Common myeloid progenitor, CD34-positive (primary cell): ENCODE results near the gene LMF1.
"Not testable (repeated sequence)": the region's sequence is repeated elsewhere in the genome, so short reads cannot be mapped to it uniquely, and the experiment has no call there.

Experiments used
- CTCF ChIA-PET: fragments of 350-600 bp; sonication (Branson Sonifier 250); formaldehyde crosslinking; loops from one replicate; lab custom pipeline; 2021; ENCODE audit warnings: antibody characterized with exemption; lab: Charles Lee
- POLR2A ChIA-PET: fragments of 350-600 bp; sonication (Branson Sonifier 250); formaldehyde crosslinking; loops from one replicate; lab custom pipeline; 2021; ENCODE audit warnings: antibody characterized with exemption; lab: Charles Lee
- DNase-seq, 3 donors: peaks; one replicate each; pipeline versions ENCODE4 v3.0.0 to v3.0.0-alpha.2; 2013
- H3K27ac ChIP-seq, 2 experiments: 1 replicate in 1 of 2; 2 replicates in 1 of 2; pipeline ENCODE4 v1.7.0; 2013; ENCODE audit warnings: inconsistent platforms in 2 of 2, low read length in 2 of 2, mild to moderate bottlenecking in 2 of 2, low read depth in 1 of 2, moderate library complexity in 1 of 2; ENCODE audit not compliant: severe bottlenecking in 2 of 2, insufficient read depth in 1 of 2, poor library complexity in 1 of 2
- H3K27me3 ChIP-seq, 5 experiments: replicated peaks in 2 of 5; 1 replicate in 3 of 5; 2 replicates in 2 of 5; pipeline versions ENCODE4 v1.6.1 to v1.7.0; 2013; ENCODE audit warnings: low read length in 4 of 5, mild to moderate bottlenecking in 2 of 5, moderate library complexity in 2 of 5, inconsistent platforms in 1 of 5; ENCODE audit not compliant: insufficient read depth in 5 of 5, control insufficient read depth in 4 of 5
- H3K36me3 ChIP-seq, 4 experiments: 1 replicate in 2 of 4; 2 replicates in 2 of 4; pipeline versions ENCODE4 v1.6.1 to v1.7.0; 2013; ENCODE audit warnings: low read length in 3 of 4, control low read depth in 1 of 4, mild to moderate bottlenecking in 1 of 4; ENCODE audit not compliant: control insufficient read depth in 4 of 4, insufficient read depth in 4 of 4
- H3K4me1 ChIP-seq, 4 experiments: 1 replicate in 3 of 4; 2 replicates in 1 of 4; pipeline versions ENCODE4 v1.6.1 to v1.7.1; 2013; ENCODE audit warnings: low read length in 3 of 4, mild to moderate bottlenecking in 3 of 4, control low read depth in 1 of 4, inconsistent platforms in 1 of 4, moderate library complexity in 1 of 4; ENCODE audit not compliant: control insufficient read depth in 4 of 4, insufficient read depth in 4 of 4; ENCODE audit errors: control extremely low read depth in 1 of 4
- H3K4me3 ChIP-seq, 7 experiments: 1 replicate in 4 of 7; 2 replicates in 3 of 7; pipeline versions ENCODE4 v1.5.1 to v1.7.0; 2013; ENCODE audit warnings: mild to moderate bottlenecking in 7 of 7, low read length in 6 of 7, moderate library complexity in 6 of 7, inconsistent platforms in 2 of 7, low read depth in 2 of 7, control low read depth in 1 of 7; ENCODE audit not compliant: insufficient read depth in 4 of 7, control insufficient read depth in 1 of 7; ENCODE audit errors: extremely low read depth in 1 of 7
- H3K9me3 ChIP-seq, 5 experiments: 1 replicate in 4 of 5; 2 replicates in 1 of 5; pipeline versions ENCODE4 v1.6.1 to v1.7.1; 2013; ENCODE audit warnings: low read length in 4 of 5, mild to moderate bottlenecking in 2 of 5, inconsistent platforms in 1 of 5, low read depth in 1 of 5, moderate library complexity in 1 of 5; ENCODE audit not compliant: control insufficient read depth in 4 of 5, insufficient read depth in 2 of 5; ENCODE audit errors: control extremely low read depth in 1 of 5
- WGBS: methylation state at CpG from one replicate; pipeline ENCODE4 v1.1.5; 2013; ENCODE audit not compliant: insufficient coverage; 5-methylcytosine and 5-hydroxymethylcytosine counted together

Gene LMF1

GRCh38 chr16:820044-820408 lies 150.8 kb downstream of the LMF1 start:
- DNase-seq, POLR2A ChIA-PET, H3K27ac ChIP-seq, H3K9me3 ChIP-seq, H3K36me3 ChIP-seq: not testable (repeated sequence)
- WGBS, result 35% methylated on average over 8 of the region's 10 CpGs
- H3K4me1 ChIP-seq, result peaks cover 7 to 24% (median 15%) of the 10 kb centered on the region in 4 experiments
- H3K27me3 ChIP-seq, result peaks cover 0 to 47% (median 4%) of the 10 kb centered on the region in 5 experiments
- peak overlapping the region in 2 of 7 experiments; percentile 34 to 56 for H3K4me3 ChIP-seq
- CTCF ChIA-PET, result interaction anchor here (1.5 kb wide), 1 partner anchor 283 kb away, joined by 4 read pairs; no protein-coding TSS in a partner anchor

GRCh38 chr16:819336-820043 lies 151.3 kb downstream of the LMF1 start:
- DNase-seq, result peak; percentile 77 to 91 (median 89)
- CTCF ChIA-PET, result interaction anchor here (1.5 kb wide), 1 partner anchor 284 kb away, joined by 4 read pairs; no protein-coding TSS in a partner anchor
- H3K4me3 ChIP-seq, result peak overlapping the region in 4 of 7 experiments; percentile 20 to 56 (median 28)
- POLR2A ChIA-PET, result no interaction called here
- H3K27ac ChIP-seq, result no peak overlapping the region
- H3K9me3 ChIP-seq, result peaks cover 0 to 3% (median 0%) of the 10 kb centered on the region in 5 experiments
- no peaks in the 10 kb centered on the region for H3K36me3 ChIP-seq
- WGBS, result 0% methylated on average over 18 of the region's 23 CpGs
- H3K27me3 ChIP-seq, result peaks cover 0 to 47% (median 4%) of the 10 kb centered on the region in 5 experiments
- H3K4me1 ChIP-seq, result peaks cover 7 to 24% (median 15%) of the 10 kb centered on the region in 4 experiments

GRCh38 chr16:818592-818991 lies 152.2 kb downstream of the LMF1 start:
- Histone ChIP-seq H3K27me3 (peaks cover 0 to 56% (median 4%) of the 10 kb centered on the region in 5 experiments), H3K9me3 (peaks cover 0 to 3% (median 0%) of the 10 kb centered on the region in 5 experiments), H3K4me3 (no peak overlapping the region), H3K36me3 (no peaks in the 10 kb centered on the region), H3K4me1 (peaks cover 7 to 26% (median 16%) of the 10 kb centered on the region in 4 experiments), H3K27ac (no peak overlapping the region)
- WGBS, result 69% methylated on average over 1 of the region's 2 CpGs
- no peak for DNase-seq
- CTCF ChIA-PET, result interaction anchor here (1.5 kb wide), 1 partner anchor 285 kb away, joined by 4 read pairs; no protein-coding TSS in a partner anchor
- POLR2A ChIA-PET, result no interaction called here

- no peak overlapping the region for H3K27ac ChIP-seq
- peaks cover 7 to 30% (median 19%) of the 10 kb centered on the region in 4 experiments for H3K4me1 ChIP-seq
- ChIA-PET CTCF (interaction anchor here (0.7 kb wide), 1 partner anchor 285 kb away, joined by 3 read pairs; no protein-coding TSS in a partner anchor), POLR2A (no interaction called here)
- H3K27me3 ChIP-seq, result peaks cover 0 to 61% (median 8%) of the 10 kb centered on the region in 5 experiments
- no peak overlapping the region for H3K4me3 ChIP-seq
- 49% methylated on average over 2 of the region's 8 CpGs for WGBS
- H3K36me3 ChIP-seq, result no peaks in the 10 kb centered on the region
- H3K9me3 ChIP-seq, result peaks cover 0 to 3% (median 0%) of the 10 kb centered on the region in 5 experiments
- DNase-seq, result no peak
These were observed 152.7 kb downstream of the LMF1 start for GRCh38 chr16:818132-818531.

- Histone ChIP-seq H3K4me1 (peaks cover 7 to 30% (median 19%) of the 10 kb centered on the region in 4 experiments), H3K36me3 (no peaks in the 10 kb centered on the region), H3K9me3 (peaks cover 0 to 5% (median 0%) of the 10 kb centered on the region in 5 experiments), H3K27ac (no peak overlapping the region), H3K4me3 (no peak overlapping the region), H3K27me3 (peaks cover 0 to 65% (median 11%) of the 10 kb centered on the region in 5 experiments)
- peak in 1 of 3 donors; percentile 44 for DNase-seq
- CTCF ChIA-PET, result interaction anchor here (0.6 to 0.7 kb wide), 2 partner anchors 284 to 286 kb away, joined by 3 read pairs; no protein-coding TSS in a partner anchor
- POLR2A ChIA-PET, result no interaction called here
- 26% methylated on average over 50 of the region's 71 CpGs for WGBS
These were observed 153.5 kb downstream of the LMF1 start for GRCh38 chr16:817001-817906.

- Histone ChIP-seq H3K4me3 (no peak overlapping the region), H3K4me1 (peaks cover 7 to 28% (median 19%) of the 10 kb centered on the region in 4 experiments), H3K36me3 (no peaks in the 10 kb centered on the region), H3K27me3 (peaks cover 0 to 62% (median 13%) of the 10 kb centered on the region in 5 experiments), H3K9me3 (peaks cover 0 to 7% (median 0%) of the 10 kb centered on the region in 5 experiments), H3K27ac (no peak overlapping the region)
- POLR2A ChIA-PET, result no interaction called here
- 97% methylated on average over 12 of the region's 15 CpGs for WGBS
- CTCF ChIA-PET, result no interaction called here
- no peak for DNase-seq
These were observed 154.9 kb downstream of the LMF1 start for GRCh38 chr16:815861-816260.
